Thyroid gland (tissue), 4 donors: ENCODE results near the gene ST6GALNAC2. TPM values are rescaled to one million over a fixed set of nuclear protein-coding genes. Genes with fewer than 3 reads are reported as not detected.

ENCODE experiments used
- DNase-seq, 2 donors: peaks; one replicate each; pipeline ENCODE4 v3.0.0-alpha.2; 2019
- H3K27ac ChIP-seq, 3 donors: fragments of 200-600 bp; sonication (generic); 1 replicate in 2 of 3; 2 replicates in 1 of 3; pipeline ENCODE4 v1.5.1; 2016 to 2019; ENCODE audit warnings: mild to moderate bottlenecking in 1 of 3, moderate library complexity in 1 of 3
- H3K27me3 ChIP-seq: fragments of 200-600 bp; sonication (generic); one replicate; pipeline ENCODE4 v1.5.1; 2019
- H3K36me3 ChIP-seq, 2 donors: fragments of 200-600 bp; sonication (generic); one replicate each; pipeline ENCODE4 v1.5.1; 2016 to 2019
- H3K4me1 ChIP-seq, 2 donors: fragments of 200-600 bp; sonication (generic); one replicate each; pipeline ENCODE4 v1.5.1; 2017 to 2019
- H3K4me3 ChIP-seq, 3 donors: fragments of 200-600 bp; sonication (generic); replicated peaks in 1 of 3; 1 replicate in 2 of 3; 2 replicates in 1 of 3; pipeline ENCODE4 v1.5.1; 2016; ENCODE audit warnings: mild to moderate bottlenecking in 1 of 3
- H3K9me3 ChIP-seq: fragments of 200-600 bp; sonication (generic); one replicate; pipeline ENCODE4 v1.5.1; 2017
- POLR2A ChIP-seq, 2 donors: fragments of 450-650 bp; IDR thresholded peaks; one replicate each; pipeline ENCODE4 v1.6.1; 2017; ENCODE audit warnings: antibody characterized with exemption in 2 of 2, mild to moderate bottlenecking in 2 of 2, moderate library complexity in 1 of 2
- WGBS, 2 donors: methylation state at CpG; one replicate each; pipeline ENCODE4 v1.1.5; 2017; 5-methylcytosine and 5-hydroxymethylcytosine counted together
- intact Hi-C: fragments of 100-400 bp; cut with DNase I; formaldehyde crosslinking; loops from one replicate; pipeline ENCODE4 v1.15.1; 2023
- total RNA-seq, 4 donors: library from RNA; depleted of rRNA; stranded (reverse); fragments of >200 nt; gene quantifications; one replicate each; pipeline ENCODE4 v1.2.3, GENCODE V29; 2016
- TF ChIP-seq, protein P1 (sequence below), 6 experiments: fragments of 200-600 bp in 3 of 6; fragments of 450-650 bp in 3 of 6; sonication (generic) in 3 of 6; IDR thresholded peaks; one replicate each; pipeline ENCODE4 v1.5.1; 2016 to 2019; ENCODE audit warnings: antibody characterized with exemption in 6 of 6, mild to moderate bottlenecking in 2 of 6, inconsistent platforms in 1 of 6, moderate library complexity in 1 of 6

The ST6GALNAC2 gene
- total RNA-seq, 4 donors from 2014 or later = 32.7 to 65.4 (median 42.6) TPM

DNA sequence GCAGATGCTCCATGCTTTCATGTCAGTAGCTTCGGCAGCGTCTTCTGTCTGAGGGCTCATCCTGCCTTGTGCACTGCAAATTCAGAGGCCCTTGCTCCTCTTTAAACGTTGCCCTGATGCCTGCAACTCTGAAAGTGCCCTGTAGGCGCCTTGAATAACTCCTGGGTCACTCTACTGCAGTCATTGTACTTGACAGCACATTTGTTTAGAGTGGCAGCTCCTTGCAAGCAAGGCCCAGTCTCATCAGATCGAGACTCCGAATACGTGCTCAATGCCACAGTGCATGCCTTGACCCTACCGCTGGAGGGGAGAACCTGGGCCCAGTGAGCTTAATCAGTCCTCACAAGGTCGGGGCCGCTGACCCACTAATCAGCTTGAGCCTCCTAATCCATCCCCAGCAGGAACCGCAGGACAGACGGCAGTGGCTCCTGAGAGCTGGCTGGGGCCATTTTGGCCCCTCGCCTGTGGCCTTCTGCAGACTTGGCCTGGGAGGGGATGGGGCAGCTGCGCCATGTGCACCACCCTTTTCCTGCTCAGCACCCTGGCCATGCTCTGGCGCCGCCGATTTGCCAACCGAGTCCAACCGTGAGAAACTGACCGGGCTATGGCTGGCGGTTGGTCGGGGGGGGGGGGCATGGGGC, 45.9 kb downstream of the ST6GALNAC2 start, which contains the start of gene PRCD:
PRCD (plus strand) TSS at position 414 of the 641 bp plus-strand sequence; CDS start at position 512, 98 bp downstream.
- H3K9me3 ChIP-seq = no peaks in the 10 kb centered on the region
- no peak within 1 kb of the TSS for H3K4me3 ChIP-seq
- H3K36me3 ChIP-seq = no peaks in the 10 kb centered on the region
- WGBS, 2 donors = 77 to 84% methylated on average over 14 to 17 of the region's 22 CpGs
- TF ChIP-seq, protein P1, sequence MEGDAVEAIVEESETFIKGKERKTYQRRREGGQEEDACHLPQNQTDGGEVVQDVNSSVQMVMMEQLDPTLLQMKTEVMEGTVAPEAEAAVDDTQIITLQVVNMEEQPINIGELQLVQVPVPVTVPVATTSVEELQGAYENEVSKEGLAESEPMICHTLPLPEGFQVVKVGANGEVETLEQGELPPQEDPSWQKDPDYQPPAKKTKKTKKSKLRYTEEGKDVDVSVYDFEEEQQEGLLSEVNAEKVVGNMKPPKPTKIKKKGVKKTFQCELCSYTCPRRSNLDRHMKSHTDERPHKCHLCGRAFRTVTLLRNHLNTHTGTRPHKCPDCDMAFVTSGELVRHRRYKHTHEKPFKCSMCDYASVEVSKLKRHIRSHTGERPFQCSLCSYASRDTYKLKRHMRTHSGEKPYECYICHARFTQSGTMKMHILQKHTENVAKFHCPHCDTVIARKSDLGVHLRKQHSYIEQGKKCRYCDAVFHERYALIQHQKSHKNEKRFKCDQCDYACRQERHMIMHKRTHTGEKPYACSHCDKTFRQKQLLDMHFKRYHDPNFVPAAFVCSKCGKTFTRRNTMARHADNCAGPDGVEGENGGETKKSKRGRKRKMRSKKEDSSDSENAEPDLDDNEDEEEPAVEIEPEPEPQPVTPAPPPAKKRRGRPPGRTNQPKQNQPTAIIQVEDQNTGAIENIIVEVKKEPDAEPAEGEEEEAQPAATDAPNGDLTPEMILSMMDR (IDR thresholded peaks at IDR 0.05) = peak in 1 of 6 experiments; percentile 11
- TF ChIP-seq POLR2A (IDR thresholded peaks at IDR 0.05) = no peak
- H3K27ac ChIP-seq = peak within 1 kb of the TSS; percentile 50 to 85 (median 66)
- no peak for DNase-seq
- H3K4me1 ChIP-seq = peaks cover 16 to 42% of the 10 kb centered on the region in 2 donors
- intact Hi-C loops = no loop called here
- no peaks in the 10 kb centered on the region for H3K27me3 ChIP-seq

DNA sequence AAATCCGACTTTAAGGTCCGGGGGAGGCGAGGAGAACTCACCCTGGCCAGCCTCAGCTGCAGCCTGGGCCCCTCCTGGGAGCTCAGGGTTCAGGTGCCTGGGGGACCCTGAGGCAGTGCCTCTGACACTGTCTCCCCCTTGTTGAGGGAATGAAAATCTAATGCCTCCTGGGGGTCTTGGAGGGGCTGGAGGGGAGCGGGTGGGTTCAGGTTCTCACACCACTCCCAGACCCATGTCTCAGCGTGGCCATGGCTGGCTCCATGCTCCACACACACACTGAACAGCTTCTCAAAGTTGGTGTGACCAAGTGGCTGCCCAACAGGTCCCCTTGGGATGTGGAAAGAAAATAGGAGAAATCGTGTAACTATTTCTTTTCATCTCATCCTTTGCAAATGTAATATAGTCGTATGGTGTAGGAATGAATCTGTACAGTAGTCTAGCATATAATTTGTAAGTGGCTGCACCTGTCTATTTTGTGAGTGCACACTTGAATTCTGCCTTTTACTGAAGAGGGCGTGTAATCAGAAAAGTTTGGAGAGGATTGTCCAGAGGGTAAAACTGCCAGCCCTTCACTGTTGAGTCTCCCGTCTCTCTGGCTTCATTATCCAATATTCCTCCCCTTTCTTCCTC, 46.6 kb downstream of the ST6GALNAC2 start:
- H3K27ac ChIP-seq = peak overlapping the region; percentile 50 to 85 (median 66)
- H3K36me3 ChIP-seq = no peaks in the 10 kb centered on the region
- 54 to 59% methylated on average over 9 of the region's 9 CpGs for WGBS, 2 donors
- peaks cover 16 to 40% of the 10 kb centered on the region in 2 donors for H3K4me1 ChIP-seq
- no peak overlapping the region for H3K4me3 ChIP-seq
- intact Hi-C loops = no loop called here
- TF ChIP-seq, protein P1 (IDR thresholded peaks at IDR 0.05) = no peak
- no peak for TF ChIP-seq POLR2A (IDR thresholded peaks at IDR 0.05)
- no peaks in the 10 kb centered on the region for H3K27me3 ChIP-seq
- DNase-seq = peak; percentile 53 to 62
- H3K9me3 ChIP-seq = no peaks in the 10 kb centered on the region

DNA sequence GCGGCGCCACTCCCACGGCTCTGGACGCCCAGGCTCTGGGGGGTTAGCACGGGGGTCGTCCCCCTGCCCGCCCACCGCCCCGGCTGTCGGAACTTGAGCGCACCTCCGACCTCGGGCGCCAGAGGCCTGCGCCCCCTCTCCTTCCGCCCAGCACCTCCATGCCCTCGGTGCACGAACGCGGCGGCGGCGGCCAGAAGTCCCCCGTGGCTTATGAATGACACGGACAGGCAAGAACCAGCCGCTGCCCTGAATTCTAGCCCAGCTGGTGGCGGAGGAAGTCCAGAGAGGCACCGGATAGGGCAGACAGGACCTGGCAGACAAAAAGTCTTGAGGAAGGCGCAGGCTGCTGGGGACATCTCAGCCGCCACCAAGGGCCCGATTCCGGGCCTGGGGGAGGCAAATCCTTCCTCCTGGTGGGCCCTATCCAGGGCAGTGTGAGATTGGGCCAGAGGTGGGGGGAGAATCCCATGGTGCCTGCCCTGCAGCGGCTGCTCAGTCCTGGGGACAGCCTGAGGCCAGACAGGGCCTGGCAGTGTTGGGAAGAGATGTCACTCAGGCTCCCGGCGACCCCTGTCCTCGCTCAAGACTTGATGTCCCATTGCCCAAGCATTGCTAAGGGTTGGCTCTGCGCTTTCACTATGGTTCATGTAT, 47.3 kb downstream of the ST6GALNAC2 start:
- DNase-seq = peak; percentile 26 to 33
- peaks cover 16 to 40% of the 10 kb centered on the region in 2 donors for H3K4me1 ChIP-seq
- no peaks in the 10 kb centered on the region for H3K36me3 ChIP-seq
- H3K27me3 ChIP-seq = no peaks in the 10 kb centered on the region
- WGBS, 2 donors = 73 to 85% methylated on average over 3 to 14 of the region's 37 CpGs
- TF ChIP-seq, protein P1 (IDR thresholded peaks at IDR 0.05) = no peak
- TF ChIP-seq POLR2A (IDR thresholded peaks at IDR 0.05) = no peak
- intact Hi-C loops = no loop called here
- H3K4me3 ChIP-seq = peak overlapping the region in 1 of 3 donors; percentile 47
- H3K27ac ChIP-seq = peak overlapping the region; percentile 50 to 85 (median 66)
- H3K9me3 ChIP-seq = no peaks in the 10 kb centered on the region

DNA sequence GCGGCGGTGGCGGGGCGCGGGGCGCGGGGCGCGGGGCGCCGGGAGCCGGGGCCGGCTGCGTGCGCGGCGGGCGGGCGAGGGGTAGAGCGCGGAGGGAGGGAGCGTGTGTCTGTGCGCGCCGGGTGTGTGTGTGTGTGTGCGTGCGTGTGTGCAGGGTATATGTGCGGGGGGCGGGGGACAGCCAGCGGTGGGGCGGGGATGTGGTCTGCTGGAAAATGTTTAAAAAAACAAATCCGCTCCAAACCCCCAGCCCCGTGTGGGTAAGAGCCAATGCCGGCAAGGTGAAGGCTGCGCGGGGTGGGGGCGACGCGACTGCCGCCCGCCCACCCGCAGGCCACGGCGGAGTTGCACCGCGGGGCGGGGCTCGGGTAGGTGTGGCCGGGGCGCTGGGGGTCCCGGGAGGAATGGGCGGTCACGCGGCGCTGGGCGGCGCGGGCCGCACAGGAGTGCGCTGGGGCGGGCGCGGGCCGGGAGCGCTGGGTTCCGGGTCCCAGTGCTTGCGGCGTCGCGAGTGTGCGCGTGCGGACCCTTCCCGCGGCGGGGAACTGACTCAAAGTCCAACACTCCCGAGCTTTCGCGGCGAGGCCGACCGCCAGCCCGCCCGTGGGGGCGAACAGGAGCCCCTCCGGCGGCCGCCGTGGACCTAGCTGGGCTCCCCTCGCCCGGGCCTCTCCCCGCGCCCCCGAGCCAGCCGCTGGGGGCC, 47.9 kb downstream of the ST6GALNAC2 start, which contains the start of gene CYGB:
CYGB (minus strand) TSS at position 132 of the 703 bp plus-strand sequence. CDS start 167 bp downstream, outside the sequence.
- intact Hi-C loops = no loop called here
- no peak for DNase-seq
- Histone ChIP-seq H3K9me3 (no peaks in the 10 kb centered on the region), H3K4me3 (peak within 1 kb of the TSS in 1 of 3 donors; percentile 47), H3K27me3 (no peaks in the 10 kb centered on the region), H3K4me1 (peaks cover 16 to 40% of the 10 kb centered on the region in 2 donors), H3K27ac (peak within 1 kb of the TSS; percentile 52 to 85 (median 66)), H3K36me3 (no peaks in the 10 kb centered on the region)
- 0 to 3% methylated on average over 8 to 38 of the region's 95 CpGs for WGBS, 2 donors
- no peak for TF ChIP-seq POLR2A (IDR thresholded peaks at IDR 0.05)
- TF ChIP-seq, protein P1 (IDR thresholded peaks at IDR 0.05) = no peak
